Adrenal gland (tissue), 5 donors: Measurements from ENCODE around the gene OAS3.

Experiments used
- CTCF ChIP-seq, 6 experiments: fragments of 450-650 bp in 4 of 6; fragments of 200-600 bp in 2 of 6; sonication (generic) in 1 of 6; IDR thresholded peaks; 1 replicate in 5 of 6; 2 replicates in 1 of 6; pipeline versions ENCODE4 v1.5.1 to v1.8.0; 2016 to 2021; ENCODE audit warnings: antibody characterized with exemption in 6 of 6, mild to moderate bottlenecking in 2 of 6, moderate library complexity in 1 of 6
- POLR2A ChIP-seq, 2 donors: fragments of 450-650 bp; IDR thresholded peaks; one replicate each; pipeline ENCODE4 v1.6.1; 2017; ENCODE audit warnings: antibody characterized with exemption in 2 of 2, mild to moderate bottlenecking in 2 of 2, moderate library complexity in 1 of 2
- donor health status: DM: no; HTN: no; CAD: no.

DNA sequence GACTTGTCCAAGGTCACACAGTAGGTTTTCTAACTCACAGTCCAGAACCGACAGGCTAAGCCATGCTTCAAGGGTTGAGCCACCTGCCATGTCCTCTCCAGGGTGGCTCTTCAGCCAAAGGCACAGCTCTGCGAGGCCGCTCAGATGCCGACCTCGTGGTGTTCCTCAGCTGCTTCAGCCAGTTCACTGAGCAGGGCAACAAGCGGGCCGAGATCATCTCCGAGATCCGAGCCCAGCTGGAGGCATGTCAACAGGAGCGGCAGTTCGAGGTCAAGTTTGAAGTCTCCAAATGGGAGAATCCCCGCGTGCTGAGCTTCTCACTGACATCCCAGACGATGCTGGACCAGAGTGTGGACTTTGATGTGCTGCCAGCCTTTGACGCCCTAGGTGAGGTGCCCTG, 27.4 kb downstream of the OAS3 start:
- TF ChIP-seq CTCF (IDR thresholded peaks at IDR 0.05): no peak
- TF ChIP-seq POLR2A (IDR thresholded peaks at IDR 0.05): no peak
